OCI-LY3 (cell line): ENCODE data around the gene WDR77.

Experiments
- H2AFZ ChIP-seq: fragments of 200-600, 300-600 bp; shearing (Covaris generic); 2 replicates; pipeline ENCODE4 v1.6.0; 2014; ENCODE audit warnings: antibody characterized with exemption, low read depth, low read length
- H3K27ac ChIP-seq: fragments of 200-600, 300-600 bp; sonication (generic); 2 replicates; pipeline ENCODE4 v1.5.1; 2014; ENCODE audit warnings: mild to moderate bottlenecking, low read length, moderate library complexity, mixed read lengths
- H3K27me3 ChIP-seq: fragments of 200-600, 300-600 bp; sonication (generic); 2 replicates; pipeline ENCODE4 v1.6.1; 2014; ENCODE audit warnings: low read depth, low read length, mixed read lengths
- H3K36me3 ChIP-seq: fragments of 200-600, 300-600 bp; sonication (generic); replicated peaks from 2 replicates; pipeline ENCODE3; 2014; ENCODE audit warnings: low read depth, low read length, mixed read lengths
- H3K4me1 ChIP-seq: fragments of 300-600, 200-600 bp; sonication (generic); 2 replicates; pipeline ENCODE4 v1.6.1; 2014; ENCODE audit warnings: low read length, mixed read lengths
- H3K4me2 ChIP-seq: fragments of 200-600, 300-600 bp; sonication (generic); 2 replicates; pipeline ENCODE4 v1.6.1; 2014; ENCODE audit warnings: low read length, mixed read lengths
- H3K4me3 ChIP-seq: fragments of 300-600, 200-600 bp; sonication (generic); 2 replicates; pipeline ENCODE4 v1.5.1; 2014; ENCODE audit warnings: antibody characterized with exemption, mild to moderate bottlenecking, low read length, moderate library complexity
- H3K79me2 ChIP-seq: fragments of 300-600, 200-600 bp; shearing (Covaris generic); 2 replicates; pipeline ENCODE4 v1.6.1; 2014; ENCODE audit warnings: mild to moderate bottlenecking, low read length, mixed read lengths
- H3K9ac ChIP-seq: fragments of 300-600, 200-600 bp; shearing (Covaris generic); 2 replicates; pipeline ENCODE4 v1.6.0; 2014; ENCODE audit warnings: mild to moderate bottlenecking, low read length, moderate library complexity
- H3K9me3 ChIP-seq: fragments of 200-600, 300-600 bp; shearing (Covaris generic); 2 replicates; pipeline ENCODE4 v1.6.1; 2014; ENCODE audit warnings: low read length, mixed read lengths; ENCODE audit not compliant: insufficient read depth
- H4K20me1 ChIP-seq: fragments of 200-600, 300-600 bp; sonication (generic); 2 replicates; pipeline ENCODE4 v1.6.1; 2016; ENCODE audit warnings: low read length, mixed read lengths; ENCODE audit not compliant: insufficient read depth
- EZH2phosphoT487 ChIP-seq: fragments of 200-600 bp; shearing (Covaris generic); IDR thresholded peaks from 2 replicates; pipeline ENCODE4 v1.6.1; 2018; ENCODE audit warnings: antibody characterized with exemption, mixed run types, low read depth
- TF ChIP-seq, protein P1 (sequence below): fragments of 200-600, 300-600 bp; sonication (generic); IDR thresholded peaks from 2 replicates; pipeline ENCODE4 v1.5.1; 2014; ENCODE audit warnings: antibody characterized with exemption, low read length, low read depth

The WDR77 gene

GRCh38 chr1:111490220-111490619 lies 41.2 kb upstream of the WDR77 start:
- no peak for TF ChIP-seq EZH2phosphoT487
- TF ChIP-seq, protein P1, sequence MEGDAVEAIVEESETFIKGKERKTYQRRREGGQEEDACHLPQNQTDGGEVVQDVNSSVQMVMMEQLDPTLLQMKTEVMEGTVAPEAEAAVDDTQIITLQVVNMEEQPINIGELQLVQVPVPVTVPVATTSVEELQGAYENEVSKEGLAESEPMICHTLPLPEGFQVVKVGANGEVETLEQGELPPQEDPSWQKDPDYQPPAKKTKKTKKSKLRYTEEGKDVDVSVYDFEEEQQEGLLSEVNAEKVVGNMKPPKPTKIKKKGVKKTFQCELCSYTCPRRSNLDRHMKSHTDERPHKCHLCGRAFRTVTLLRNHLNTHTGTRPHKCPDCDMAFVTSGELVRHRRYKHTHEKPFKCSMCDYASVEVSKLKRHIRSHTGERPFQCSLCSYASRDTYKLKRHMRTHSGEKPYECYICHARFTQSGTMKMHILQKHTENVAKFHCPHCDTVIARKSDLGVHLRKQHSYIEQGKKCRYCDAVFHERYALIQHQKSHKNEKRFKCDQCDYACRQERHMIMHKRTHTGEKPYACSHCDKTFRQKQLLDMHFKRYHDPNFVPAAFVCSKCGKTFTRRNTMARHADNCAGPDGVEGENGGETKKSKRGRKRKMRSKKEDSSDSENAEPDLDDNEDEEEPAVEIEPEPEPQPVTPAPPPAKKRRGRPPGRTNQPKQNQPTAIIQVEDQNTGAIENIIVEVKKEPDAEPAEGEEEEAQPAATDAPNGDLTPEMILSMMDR = no peak
- Histone ChIP-seq H3K9me3 (no peaks in the 10 kb centered on the region), H3K36me3 (no peaks in the 10 kb centered on the region), H3K79me2 (no peaks in the 10 kb centered on the region), H3K4me1 (no peaks in the 10 kb centered on the region), H3K27ac (no peak overlapping the region), H3K4me3 (no peak overlapping the region), H3K4me2 (no peak overlapping the region), H3K9ac (no peak overlapping the region), H4K20me1 (no peaks in the 10 kb centered on the region), H3K27me3 (no peaks in the 10 kb centered on the region), H2AFZ (no peak overlapping the region)

DNA sequence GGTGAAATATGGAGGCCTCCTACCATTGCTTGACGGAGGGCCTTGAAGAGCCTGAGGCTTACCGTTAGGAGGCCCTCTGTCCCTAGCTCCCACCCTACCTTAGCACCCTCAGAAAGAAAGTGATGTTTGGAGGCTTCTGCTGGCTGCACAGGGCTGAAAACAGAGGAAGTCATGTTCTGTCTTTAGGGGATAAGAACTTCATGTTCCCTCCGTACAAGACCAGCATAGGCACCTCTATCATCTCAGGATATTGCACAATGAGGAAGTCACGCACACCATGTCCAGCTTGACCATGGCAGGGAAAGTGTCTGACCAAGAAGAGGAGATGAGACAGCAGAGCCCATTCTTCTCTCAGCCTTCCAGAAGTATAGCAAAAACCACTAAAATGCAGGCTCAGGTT lies 40.5 kb upstream of the WDR77 start:
- TF ChIP-seq EZH2phosphoT487 = no peak
- TF ChIP-seq, protein P1 = no peak
- no peak overlapping the region for H3K9ac ChIP-seq
- H3K4me2 ChIP-seq = no peak overlapping the region
- no peaks in the 10 kb centered on the region for H3K4me1 ChIP-seq
- no peak overlapping the region for H2AFZ ChIP-seq
- H3K9me3 ChIP-seq = no peaks in the 10 kb centered on the region
- H3K27ac ChIP-seq = no peak overlapping the region
- no peaks in the 10 kb centered on the region for H3K36me3 ChIP-seq
- H3K79me2 ChIP-seq = no peaks in the 10 kb centered on the region
- H3K27me3 ChIP-seq = no peaks in the 10 kb centered on the region
- H4K20me1 ChIP-seq = no peaks in the 10 kb centered on the region
- H3K4me3 ChIP-seq = no peak overlapping the region

GRCh38 chr1:111488669-111489068 lies 39.6 kb upstream of the WDR77 start:
- no peak for TF ChIP-seq EZH2phosphoT487
- TF ChIP-seq, protein P1 = no peak
- H3K4me2 ChIP-seq = no peak overlapping the region
- H2AFZ ChIP-seq = no peak overlapping the region
- no peaks in the 10 kb centered on the region for H3K9me3 ChIP-seq
- H3K27me3 ChIP-seq = no peaks in the 10 kb centered on the region
- no peaks in the 10 kb centered on the region for H4K20me1 ChIP-seq
- H3K36me3 ChIP-seq = no peaks in the 10 kb centered on the region
- H3K27ac ChIP-seq = no peak overlapping the region
- no peak overlapping the region for H3K9ac ChIP-seq
- no peak overlapping the region for H3K4me3 ChIP-seq
- H3K4me1 ChIP-seq = peaks cover 5% of the 10 kb centered on the region
- H3K79me2 ChIP-seq = no peaks in the 10 kb centered on the region

DNA sequence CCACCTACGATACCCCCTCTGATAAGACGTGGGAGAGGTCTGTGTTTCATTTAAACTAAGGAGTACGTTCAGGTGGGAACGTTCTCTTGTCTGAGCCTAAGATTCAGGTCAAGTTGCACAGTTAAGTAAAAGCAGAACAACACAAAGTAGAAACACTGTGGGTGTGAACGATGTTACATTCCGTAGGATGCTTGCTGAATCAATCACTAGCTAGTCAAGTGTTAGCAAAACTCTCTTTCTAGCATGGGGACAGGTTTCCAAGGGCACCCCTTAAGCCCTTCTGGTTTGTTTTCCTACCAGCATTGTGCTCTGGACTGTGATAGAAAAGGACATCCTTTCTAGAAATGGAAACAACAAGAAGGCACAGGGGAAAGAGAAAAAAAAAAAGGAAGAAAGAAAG lies 38.1 kb upstream of the WDR77 start:
- H3K27ac ChIP-seq = no peak overlapping the region
- no peaks in the 10 kb centered on the region for H3K9me3 ChIP-seq
- no peaks in the 10 kb centered on the region for H3K36me3 ChIP-seq
- no peaks in the 10 kb centered on the region for H4K20me1 ChIP-seq
- H3K4me2 ChIP-seq = no peak overlapping the region
- H2AFZ ChIP-seq = no peak overlapping the region
- no peaks in the 10 kb centered on the region for H3K27me3 ChIP-seq
- no peak overlapping the region for H3K9ac ChIP-seq
- no peaks in the 10 kb centered on the region for H3K79me2 ChIP-seq
- no peak for TF ChIP-seq EZH2phosphoT487
- TF ChIP-seq, protein P1 = no peak
- peaks cover 10% of the 10 kb centered on the region for H3K4me1 ChIP-seq
- no peak overlapping the region for H3K4me3 ChIP-seq
